Measurements from ENCODE around the gene DUSP8. TPM values are rescaled to one million over a fixed set of nuclear protein-coding genes. Genes with fewer than 3 reads are reported as not detected.

Gene DUSP8
- total RNA-seq, 1 donor from 2014 or later: 15.3 TPM

GRCh38 chr11:1563697-1564534 lies 8.2 kb downstream of the DUSP8 start:
- DNase-seq: no peak
- intact Hi-C loops (cut with micrococcal nuclease): no loop called here
- H3K36me3 ChIP-seq: peaks cover 21% of the 10 kb centered on the region
- peak overlapping the region; percentile 76 for H3K27ac ChIP-seq (replicated peaks)
- peaks cover 74% of the 10 kb centered on the region for H3K4me1 ChIP-seq
- no peaks in the 10 kb centered on the region for H3K27me3 ChIP-seq (ENCODE audit: low read depth)
- no peak overlapping the region for H3K4me3 ChIP-seq
- no peaks in the 10 kb centered on the region for H3K9me3 ChIP-seq (replicated peaks)
- TF ChIP-seq CTCF (IDR thresholded peaks at IDR 0.05; ENCODE audit: borderline replicate concordance): no peak

- Histone ChIP-seq H3K27me3 (ENCODE audit: low read depth) (no peaks in the 10 kb centered on the region), H3K27ac (replicated peaks) (no peak overlapping the region), H3K36me3 (peaks cover 21% of the 10 kb centered on the region), H3K4me3 (no peak overlapping the region), H3K4me1 (peaks cover 74% of the 10 kb centered on the region), H3K9me3 (replicated peaks) (no peaks in the 10 kb centered on the region)
- DNase-seq: no peak
- no peak for TF ChIP-seq CTCF (IDR thresholded peaks at IDR 0.05; ENCODE audit: borderline replicate concordance)
- intact Hi-C loops (cut with micrococcal nuclease): no loop called here
Observed at GRCh38 chr11:1563149-1563638, 8.9 kb downstream of the DUSP8 start.

DNA sequence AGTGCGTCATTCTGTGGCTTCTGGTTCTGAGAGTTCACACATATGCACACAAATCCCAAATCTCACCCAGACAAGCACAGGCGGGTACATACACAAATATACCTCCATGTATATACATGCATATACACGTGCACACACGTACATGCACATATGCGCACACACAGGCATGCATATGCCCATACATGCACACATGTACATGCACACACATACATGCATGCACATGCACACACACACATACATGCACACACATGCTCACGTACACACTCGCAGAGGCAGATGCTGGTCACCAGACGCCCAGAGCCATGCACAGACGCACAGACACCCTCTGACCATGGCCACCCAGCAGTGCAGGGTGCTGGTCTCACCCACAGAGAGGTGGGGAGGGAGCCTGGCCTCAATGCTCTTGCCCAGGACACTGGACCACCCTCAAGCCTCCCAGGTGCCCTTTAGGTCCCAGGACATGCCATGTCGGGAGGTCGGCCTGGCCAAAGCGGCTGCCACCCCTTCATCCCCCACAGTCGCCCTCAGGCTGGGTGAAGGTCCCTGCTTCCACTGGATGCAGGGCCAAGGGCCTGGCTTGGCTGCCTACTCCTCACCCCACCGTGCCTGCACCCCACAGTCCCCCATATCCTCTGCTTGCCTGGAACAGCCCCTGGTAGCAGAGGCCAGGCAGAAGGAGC lies 9.5 kb downstream of the DUSP8 start:
- no peak overlapping the region for H3K27ac ChIP-seq (replicated peaks)
- intact Hi-C loops (cut with micrococcal nuclease): no loop called here
- H3K9me3 ChIP-seq (replicated peaks): no peaks in the 10 kb centered on the region
- H3K4me3 ChIP-seq: no peak overlapping the region
- peaks cover 24% of the 10 kb centered on the region for H3K36me3 ChIP-seq
- no peaks in the 10 kb centered on the region for H3K27me3 ChIP-seq (ENCODE audit: low read depth)
- DNase-seq: no peak
- H3K4me1 ChIP-seq: peaks cover 74% of the 10 kb centered on the region
- TF ChIP-seq CTCF (IDR thresholded peaks at IDR 0.05; ENCODE audit: borderline replicate concordance): no peak

GRCh38 chr11:1561955-1562354 lies 10.1 kb downstream of the DUSP8 start:
- Histone ChIP-seq H3K4me1 (peaks cover 73% of the 10 kb centered on the region), H3K36me3 (peaks cover 31% of the 10 kb centered on the region), H3K9me3 (replicated peaks) (no peaks in the 10 kb centered on the region), H3K27me3 (ENCODE audit: low read depth) (no peaks in the 10 kb centered on the region), H3K4me3 (no peak overlapping the region), H3K27ac (replicated peaks) (no peak overlapping the region)
- no peak for TF ChIP-seq CTCF (IDR thresholded peaks at IDR 0.05; ENCODE audit: borderline replicate concordance)
- intact Hi-C loops (cut with micrococcal nuclease): no loop called here
- DNase-seq: no peak

DNA sequence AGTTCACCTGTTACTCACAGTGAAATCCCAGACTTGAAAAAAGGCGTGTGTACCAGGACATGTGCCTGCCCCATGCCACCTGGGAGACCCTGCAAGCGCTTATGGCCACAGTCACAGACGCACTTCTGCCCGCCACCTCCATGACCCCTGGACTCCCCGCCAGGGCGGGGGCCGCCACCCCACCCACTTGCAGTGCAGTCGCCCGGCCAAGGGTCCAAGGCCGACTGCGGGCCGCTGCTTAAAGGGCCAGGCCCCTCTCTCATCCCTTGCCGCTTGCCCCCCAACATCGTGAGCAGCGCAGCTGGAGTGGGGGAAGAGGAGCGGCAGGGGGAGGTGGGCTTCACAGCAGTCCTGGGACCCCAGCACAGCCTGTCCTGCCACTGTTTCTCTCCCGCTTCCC lies 10.8 kb downstream of the DUSP8 start:
- H3K4me1 ChIP-seq: peaks cover 66% of the 10 kb centered on the region
- TF ChIP-seq CTCF (IDR thresholded peaks at IDR 0.05; ENCODE audit: borderline replicate concordance): no peak
- peaks cover 33% of the 10 kb centered on the region for H3K36me3 ChIP-seq
- no peaks in the 10 kb centered on the region for H3K9me3 ChIP-seq (replicated peaks)
- H3K27ac ChIP-seq (replicated peaks): no peak overlapping the region
- intact Hi-C loops (cut with micrococcal nuclease): no loop called here
- H3K27me3 ChIP-seq (ENCODE audit: low read depth): no peaks in the 10 kb centered on the region
- no peak for DNase-seq
- H3K4me3 ChIP-seq: no peak overlapping the region

All from left ventricle myocardium inferior (tissue), 1 donor.